ENCODE results near the gene PARD3.

- TF ChIP-seq CTCF (conservative IDR thresholded peaks at IDR 0.05): no peak
- no peak for TF ChIP-seq EZH2 (IDR thresholded peaks at IDR 0.05; ENCODE audit: low read depth)
These were observed 712.1 kb downstream of the PARD3 start for GRCh38 chr10:34102893-34103506.
